Suprapubic skin (tissue), 4 donors: ENCODE results near the gene PLXDC1. TPM values are rescaled to one million over a fixed set of nuclear protein-coding genes. Genes with fewer than 3 reads are reported as not detected.

Source experiments
- DNase-seq, 2 donors: peaks; one replicate each; pipeline ENCODE4 v3.0.0-alpha.2; 2019; ENCODE audit warnings: low spot score in 2 of 2
- H3K27ac ChIP-seq: fragments of 200-600 bp; sonication (generic); one replicate; pipeline ENCODE4 v1.5.1; 2019
- H3K27me3 ChIP-seq: fragments of 200-600 bp; sonication (generic); one replicate; pipeline ENCODE4 v1.5.1; 2019
- H3K36me3 ChIP-seq: fragments of 200-600 bp; sonication (generic); one replicate; pipeline ENCODE4 v1.5.1; 2019
- H3K4me1 ChIP-seq: fragments of 200-600 bp; sonication (generic); one replicate; pipeline ENCODE4 v1.5.1; 2019
- H3K4me3 ChIP-seq: fragments of 200-600 bp; sonication (generic); one replicate; pipeline ENCODE4 v1.5.1; 2019; ENCODE audit warnings: mild to moderate bottlenecking
- H3K9me3 ChIP-seq: fragments of 200-600 bp; sonication (generic); one replicate; pipeline ENCODE4 v1.5.1; 2019
- CTCF ChIP-seq, 2 donors: fragments of 200-600 bp in 1 of 2; fragments of 450-650 bp in 1 of 2; sonication (generic) in 1 of 2; IDR thresholded peaks; one replicate each; pipeline ENCODE4 v1.5.1; 2016 to 2019; ENCODE audit warnings: antibody characterized with exemption in 2 of 2, mild to moderate bottlenecking in 1 of 2, moderate library complexity in 1 of 2
- EP300 ChIP-seq: sonication (generic); formaldehyde crosslinking; IDR thresholded peaks from one replicate; pipeline ENCODE4 v1.6.1; 2017; ENCODE audit warnings: antibody characterized with exemption
- POLR2A ChIP-seq, 2 donors: fragments of 450-650 bp; IDR thresholded peaks; one replicate each; pipeline ENCODE4 v1.6.1; 2017; ENCODE audit warnings: antibody characterized with exemption in 2 of 2, mild to moderate bottlenecking in 2 of 2, moderate library complexity in 2 of 2
- POLR2AphosphoS5 ChIP-seq, 3 donors: sonication (generic); formaldehyde crosslinking; IDR thresholded peaks; one replicate each; pipeline ENCODE4 v1.6.1; 2017; ENCODE audit warnings: antibody characterized with exemption in 3 of 3
- WGBS: methylation state at CpG from one replicate; pipeline ENCODE4 v1.1.5; 2018; 5-methylcytosine and 5-hydroxymethylcytosine counted together
- total RNA-seq, 4 donors: library from RNA; depleted of rRNA; stranded (reverse); fragments of >200 nt; gene quantifications; one replicate each; pipeline ENCODE4 v1.1.0, GENCODE V29; 2016

The PLXDC1 gene
- total RNA-seq, 4 donors from 2014 or later = 5.3 to 14.1 (median 6.3) TPM

GRCh38 chr17:39165841-39166349 lies 14.5 kb upstream of the PLXDC1 start, which contains the start of gene ARL5C:
ARL5C (minus strand) TSS chr17:39166161; CDS start chr17:39165760, 401 bp downstream.
- Histone ChIP-seq H3K27me3 (no peaks in the 10 kb centered on the region), H3K9me3 (no peaks in the 10 kb centered on the region), H3K27ac (no peak within 1 kb of the TSS), H3K4me1 (peaks cover 35% of the 10 kb centered on the region), H3K36me3 (no peaks in the 10 kb centered on the region), H3K4me3 (peak within 1 kb of the TSS; percentile 52)
- no peak for TF ChIP-seq CTCF (IDR thresholded peaks at IDR 0.05)
- no peak for DNase-seq
- WGBS = 60% methylated on average over 1 of the region's 17 CpGs

- no peak for DNase-seq
- no peaks in the 10 kb centered on the region for H3K27me3 ChIP-seq
- TF ChIP-seq POLR2A (IDR thresholded peaks at IDR 0.05) (no peak), CTCF (IDR thresholded peaks at IDR 0.05) (no peak), EP300 (no peak), POLR2AphosphoS5 (IDR thresholded peaks at IDR 0.05) (no peak)
- no peak overlapping the region for H3K27ac ChIP-seq
- peaks cover 35% of the 10 kb centered on the region for H3K4me1 ChIP-seq
- H3K36me3 ChIP-seq = no peaks in the 10 kb centered on the region
- H3K4me3 ChIP-seq = peak overlapping the region; percentile 52
- 41% methylated on average over 36 of the region's 51 CpGs for WGBS
- no peaks in the 10 kb centered on the region for H3K9me3 ChIP-seq
These were observed 13.9 kb upstream of the PLXDC1 start for GRCh38 chr17:39165178-39165840.

GRCh38 chr17:39164675-39165143 lies 13.3 kb upstream of the PLXDC1 start:
- Histone ChIP-seq H3K9me3 (no peaks in the 10 kb centered on the region), H3K4me1 (peaks cover 35% of the 10 kb centered on the region)

DNA sequence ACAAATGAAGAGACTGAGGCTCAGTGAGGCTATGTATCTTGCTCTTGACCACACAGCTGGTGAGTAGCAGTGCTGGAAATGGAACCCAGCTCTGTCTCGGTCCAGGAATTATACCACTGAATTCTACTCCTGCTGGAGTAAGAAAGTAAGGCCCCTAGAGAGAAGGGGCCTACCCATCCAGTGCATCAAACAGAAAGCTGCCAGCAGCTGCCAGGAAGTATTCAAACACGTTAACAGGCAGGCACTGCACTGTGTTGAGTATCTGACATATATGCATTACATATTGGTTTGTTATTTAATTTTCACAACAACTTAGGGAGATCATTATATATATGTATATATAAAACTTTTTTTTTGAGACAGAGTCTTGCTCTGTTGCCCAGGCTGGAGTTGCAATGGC lies 10.5 kb upstream of the PLXDC1 start:
- H3K27me3 ChIP-seq = no peaks in the 10 kb centered on the region
- H3K36me3 ChIP-seq = no peaks in the 10 kb centered on the region
- 91% methylated on average over 2 of the region's 2 CpGs for WGBS
- TF ChIP-seq CTCF (IDR thresholded peaks at IDR 0.05) = no peak
- no peak for TF ChIP-seq POLR2AphosphoS5 (IDR thresholded peaks at IDR 0.05)
- no peak for TF ChIP-seq EP300
- no peak for TF ChIP-seq POLR2A (IDR thresholded peaks at IDR 0.05)
- no peak overlapping the region for H3K27ac ChIP-seq
- no peak overlapping the region for H3K4me3 ChIP-seq
- DNase-seq = no peak
- H3K4me1 ChIP-seq = peaks cover 28% of the 10 kb centered on the region
- H3K9me3 ChIP-seq = no peaks in the 10 kb centered on the region

More at GRCh38 chr17:39164675-39165143, 13.3 kb upstream of the PLXDC1 start:
- TF ChIP-seq POLR2AphosphoS5 (IDR thresholded peaks at IDR 0.05) (no peak), POLR2A (IDR thresholded peaks at IDR 0.05) (no peak), EP300 (no peak), CTCF (IDR thresholded peaks at IDR 0.05) (peak; percentile 69 to 85)
- Histone ChIP-seq H3K4me3 (peak overlapping the region; percentile 52), H3K27ac (no peak overlapping the region), H3K36me3 (no peaks in the 10 kb centered on the region), H3K27me3 (no peaks in the 10 kb centered on the region)
- DNase-seq = peak; percentile 91
- 0% methylated on average over 6 of the region's 15 CpGs for WGBS

- no peak for DNase-seq
- TF ChIP-seq EP300 (no peak), POLR2AphosphoS5 (IDR thresholded peaks at IDR 0.05) (no peak)
- Histone ChIP-seq H3K4me3 (no peak overlapping the region), H3K27me3 (no peaks in the 10 kb centered on the region), H3K36me3 (no peaks in the 10 kb centered on the region), H3K4me1 (no peaks in the 10 kb centered on the region), H3K9me3 (no peaks in the 10 kb centered on the region), H3K27ac (no peak overlapping the region)
- WGBS = 86% methylated on average over 2 of the region's 2 CpGs
These were observed 7.2 kb upstream of the PLXDC1 start for GRCh38 chr17:39158623-39159022.
